ENCODE data around the gene INTS1. TPM values are rescaled to one million over a fixed set of nuclear protein-coding genes. Genes with fewer than 3 reads are reported as not detected.

Gene INTS1
- total RNA-seq, 1 donor from 2014 or later = 134 TPM

GRCh38 chr7:1473864-1474512, 30.2 kb downstream of the INTS1 start:
- Mint-ChIP-seq H3K4me3 (no peak overlapping the region), H3K27me3 (no peaks in the 10 kb centered on the region), H3K36me3 (no peaks in the 10 kb centered on the region), H3K4me1 (ENCODE audit: unreplicated experiment) (no peaks in the 10 kb centered on the region), H3K9me3 (no peaks in the 10 kb centered on the region), H3K27ac (no peak overlapping the region)
- TF ChIP-seq CTCF (conservative IDR thresholded peaks at IDR 0.05) = peak; percentile 97
- DNase-seq (ENCODE audit: extremely low spot score, unreplicated experiment) = peak; percentile 93

- H3K9me3 Mint-ChIP-seq = no peaks in the 10 kb centered on the region
- no peak for DNase-seq (ENCODE audit: extremely low spot score, unreplicated experiment)
Observed at GRCh38 chr7:1470901-1471300, 33.3 kb downstream of the INTS1 start.

GRCh38 chr7:1468643-1469298, 35.4 kb downstream of the INTS1 start:
- Mint-ChIP-seq H3K27me3 (no peaks in the 10 kb centered on the region), H3K4me1 (ENCODE audit: unreplicated experiment) (peaks cover 4% of the 10 kb centered on the region), H3K36me3 (no peaks in the 10 kb centered on the region), H3K9me3 (no peaks in the 10 kb centered on the region), H3K27ac (no peak overlapping the region), H3K4me3 (no peak overlapping the region)
- DNase-seq (ENCODE audit: extremely low spot score, unreplicated experiment) = no peak
- TF ChIP-seq CTCF (conservative IDR thresholded peaks at IDR 0.05) = no peak

More at GRCh38 chr7:1470901-1471300, 33.3 kb downstream of the INTS1 start:
- Mint-ChIP-seq H3K4me3 (no peak overlapping the region), H3K4me1 (ENCODE audit: unreplicated experiment) (peaks cover 4% of the 10 kb centered on the region), H3K36me3 (no peaks in the 10 kb centered on the region), H3K27me3 (no peaks in the 10 kb centered on the region), H3K27ac (no peak overlapping the region)
- no peak for TF ChIP-seq CTCF (conservative IDR thresholded peaks at IDR 0.05)

GRCh38 chr7:1468203-1468602, 36.0 kb downstream of the INTS1 start:
- no peaks in the 10 kb centered on the region for H3K36me3 Mint-ChIP-seq
- no peak for TF ChIP-seq CTCF (conservative IDR thresholded peaks at IDR 0.05)
- no peak overlapping the region for H3K27ac Mint-ChIP-seq

GRCh38 chr7:1466524-1467271, 37.5 kb downstream of the INTS1 start:
- Mint-ChIP-seq H3K36me3 (no peaks in the 10 kb centered on the region), H3K27ac (peak overlapping the region; percentile 89), H3K4me1 (ENCODE audit: unreplicated experiment) (peaks cover 10% of the 10 kb centered on the region), H3K9me3 (no peaks in the 10 kb centered on the region), H3K4me3 (no peak overlapping the region), H3K27me3 (no peaks in the 10 kb centered on the region)
- no peak for TF ChIP-seq CTCF (conservative IDR thresholded peaks at IDR 0.05)
- no peak for DNase-seq (ENCODE audit: extremely low spot score, unreplicated experiment)

More at GRCh38 chr7:1468203-1468602, 36.0 kb downstream of the INTS1 start:
- Mint-ChIP-seq H3K27me3 (no peaks in the 10 kb centered on the region), H3K4me3 (no peak overlapping the region), H3K4me1 (ENCODE audit: unreplicated experiment) (peaks cover 4% of the 10 kb centered on the region), H3K9me3 (no peaks in the 10 kb centered on the region)
- DNase-seq (ENCODE audit: extremely low spot score, unreplicated experiment) = no peak
